DOHH2 (cell line): ENCODE measurements around the gene SIDT1.

ENCODE experiments used
- EZH2phosphoT487 ChIP-seq: fragments of 200-600 bp; sonication (generic); IDR thresholded peaks from 2 replicates; pipeline ENCODE4 v1.6.1; 2017; ENCODE audit warnings: borderline replicate concordance, mild to moderate bottlenecking, antibody characterized with exemption, low read length, moderate library complexity, mixed read lengths
- TF ChIP-seq, protein P1 (sequence below): fragments of 200-600 bp; sonication (generic); IDR thresholded peaks from one replicate; pipeline ENCODE4 v1.5.1; 2014; ENCODE audit warnings: antibody characterized with exemption, mild to moderate bottlenecking, low read depth, low read length; ENCODE audit not compliant: poor library complexity, severe bottlenecking

DNA sequence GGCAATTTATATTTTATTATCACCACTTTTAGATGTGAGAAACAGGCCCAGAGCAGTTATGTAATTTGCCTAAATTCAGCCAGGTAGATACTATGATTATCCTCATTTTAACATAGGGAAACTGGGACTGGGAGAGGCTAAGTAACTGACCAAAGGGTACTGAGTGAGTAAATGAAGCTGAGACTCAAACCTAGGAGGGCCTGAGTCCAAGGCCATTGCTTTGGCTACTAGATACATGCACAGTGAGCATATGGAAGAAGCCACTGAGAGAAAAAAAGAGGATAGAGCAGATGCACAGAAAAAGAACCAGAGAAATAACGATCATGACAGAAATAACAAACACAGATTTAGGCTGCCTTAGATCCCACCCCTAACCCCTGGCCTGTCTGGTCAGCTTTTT lies 130.5 kb downstream of the SIDT1 start:
- TF ChIP-seq, protein P1, sequence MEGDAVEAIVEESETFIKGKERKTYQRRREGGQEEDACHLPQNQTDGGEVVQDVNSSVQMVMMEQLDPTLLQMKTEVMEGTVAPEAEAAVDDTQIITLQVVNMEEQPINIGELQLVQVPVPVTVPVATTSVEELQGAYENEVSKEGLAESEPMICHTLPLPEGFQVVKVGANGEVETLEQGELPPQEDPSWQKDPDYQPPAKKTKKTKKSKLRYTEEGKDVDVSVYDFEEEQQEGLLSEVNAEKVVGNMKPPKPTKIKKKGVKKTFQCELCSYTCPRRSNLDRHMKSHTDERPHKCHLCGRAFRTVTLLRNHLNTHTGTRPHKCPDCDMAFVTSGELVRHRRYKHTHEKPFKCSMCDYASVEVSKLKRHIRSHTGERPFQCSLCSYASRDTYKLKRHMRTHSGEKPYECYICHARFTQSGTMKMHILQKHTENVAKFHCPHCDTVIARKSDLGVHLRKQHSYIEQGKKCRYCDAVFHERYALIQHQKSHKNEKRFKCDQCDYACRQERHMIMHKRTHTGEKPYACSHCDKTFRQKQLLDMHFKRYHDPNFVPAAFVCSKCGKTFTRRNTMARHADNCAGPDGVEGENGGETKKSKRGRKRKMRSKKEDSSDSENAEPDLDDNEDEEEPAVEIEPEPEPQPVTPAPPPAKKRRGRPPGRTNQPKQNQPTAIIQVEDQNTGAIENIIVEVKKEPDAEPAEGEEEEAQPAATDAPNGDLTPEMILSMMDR, result no peak
- no peak for TF ChIP-seq EZH2phosphoT487
